Globus pallidus (tissue), 1 donor: ENCODE measurements around the gene RRM1.
A peak's percentile ranks its signal among the peaks of the same experiment; 100 is the strongest.
"Not testable (repeated sequence)": the region's sequence is repeated elsewhere in the genome, so short reads cannot be mapped to it uniquely, and the experiment has no call there.

Experiments used
- DNase-seq: peaks from one replicate; pipeline ENCODE4 v3.0.0-alpha.2; 2015; ENCODE audit warnings: low spot score

Gene RRM1

DNA sequence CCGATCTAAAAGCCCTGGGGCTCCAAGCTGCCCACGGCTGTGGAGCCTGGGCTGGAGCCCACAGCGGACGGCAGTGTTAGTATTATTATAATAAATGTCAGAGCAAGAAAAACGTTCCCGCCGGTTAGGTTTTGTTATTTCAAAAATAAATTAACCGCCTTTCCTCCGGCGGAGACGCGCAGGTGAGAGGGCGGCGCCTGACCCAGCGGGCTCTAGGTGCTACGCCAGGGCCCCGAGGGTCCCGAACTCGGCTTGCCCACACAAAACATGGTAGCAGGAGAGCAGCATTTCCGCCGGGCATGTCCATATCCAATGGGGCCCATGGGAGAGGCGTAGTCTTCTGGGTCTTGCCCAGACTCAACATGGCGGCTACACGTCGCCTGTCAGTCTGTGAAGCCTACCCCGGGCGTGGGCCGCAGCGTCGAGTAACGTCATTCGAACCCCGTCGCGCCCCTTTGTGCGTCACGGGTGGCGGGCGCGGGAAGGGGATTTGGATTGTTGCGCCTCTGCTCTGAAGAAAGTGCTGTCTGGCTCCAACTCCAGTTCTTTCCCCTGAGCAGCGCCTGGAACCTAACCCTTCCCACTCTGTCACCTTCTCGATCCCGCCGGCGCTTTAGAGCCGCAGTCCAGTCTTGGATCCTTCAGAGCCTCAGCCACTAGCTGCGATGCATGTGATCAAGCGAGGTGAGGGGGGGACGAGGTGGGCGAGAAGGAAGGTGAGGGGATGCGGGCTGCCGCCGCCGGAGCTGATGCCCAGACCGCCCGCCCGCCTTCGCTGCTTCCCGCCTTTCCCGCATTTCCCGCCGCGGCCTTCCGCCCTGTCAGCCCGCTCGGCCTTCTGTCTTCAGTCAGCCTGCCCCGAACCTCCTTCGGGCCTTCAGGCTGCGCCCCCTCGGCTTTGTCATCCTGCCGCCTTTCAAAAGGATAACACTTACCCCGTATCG is at the start of gene RRM1:
Gene RRM1, plus strand, starts transcription at position 452 of the 944 bp plus-strand sequence. Its CDS starts 214 bp downstream, at position 666.
- DNase-seq = peak; percentile 97

DNA sequence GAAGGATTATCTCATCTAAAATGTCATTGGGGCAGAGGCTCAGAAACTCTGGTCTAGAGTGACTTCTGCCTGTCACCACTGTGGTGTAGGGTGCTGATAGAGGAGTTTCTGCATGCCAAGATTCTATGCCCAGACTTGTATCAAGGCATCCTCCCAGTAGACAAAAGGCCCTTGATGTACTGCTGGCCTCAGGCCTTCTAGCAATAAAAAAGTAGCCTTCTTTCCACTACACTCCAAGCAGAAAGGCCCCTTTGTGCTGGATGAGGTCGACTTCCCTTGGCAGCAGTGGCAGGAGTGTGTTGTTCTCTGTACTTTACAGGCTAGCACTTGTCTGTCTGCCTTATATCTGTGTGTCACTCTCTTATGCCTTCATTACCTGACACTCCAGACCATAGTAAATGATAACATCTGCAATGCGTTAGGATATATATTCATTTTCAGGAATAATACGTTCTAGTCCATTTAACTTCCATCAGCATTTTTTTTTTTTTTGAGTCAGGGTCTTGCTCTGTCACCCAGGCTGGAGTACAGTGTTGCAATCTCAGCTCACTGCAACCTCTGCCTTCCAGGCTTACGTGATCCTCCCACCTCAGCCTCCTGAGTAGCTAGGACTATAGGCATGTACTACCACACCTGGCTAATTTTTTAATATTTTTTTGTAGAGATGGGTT is 49.5 kb upstream of the RRM1 start:
- DNase-seq = peak; percentile 95

DNA sequence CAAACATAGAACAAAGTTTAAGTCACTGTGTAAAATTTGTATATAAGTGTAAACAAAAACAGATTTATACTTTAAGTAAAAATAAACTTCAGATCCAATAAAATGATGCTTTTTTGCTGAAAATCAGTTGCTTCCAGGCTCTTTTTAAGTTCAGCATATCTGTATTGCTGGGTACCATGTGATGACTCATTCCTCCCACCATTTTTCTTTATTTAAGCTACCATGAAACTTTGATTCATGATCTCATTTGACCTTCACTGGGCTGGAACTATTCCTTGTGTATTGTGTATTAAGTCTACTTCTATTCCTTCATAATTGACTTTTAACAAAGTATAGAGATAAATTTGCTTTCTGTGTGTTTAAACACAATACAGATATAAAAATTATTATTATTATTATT is 46.3 kb upstream of the RRM1 start:
- DNase-seq = no peak

GRCh38 chr11:4049006-4049405 is 45.6 kb upstream of the RRM1 start:
- no peak for DNase-seq

- no peak for DNase-seq
These were observed 44.5 kb upstream of the RRM1 start for GRCh38 chr11:4050138-4050537.

GRCh38 chr11:4053200-4053599 is 41.4 kb upstream of the RRM1 start:
- not testable (repeated sequence) for DNase-seq

- DNase-seq = no peak
These were observed 40.0 kb upstream of the RRM1 start for GRCh38 chr11:4054643-4055042.

GRCh38 chr11:4059424-4059823 is 35.2 kb upstream of the RRM1 start:
- DNase-seq = no peak

DNA sequence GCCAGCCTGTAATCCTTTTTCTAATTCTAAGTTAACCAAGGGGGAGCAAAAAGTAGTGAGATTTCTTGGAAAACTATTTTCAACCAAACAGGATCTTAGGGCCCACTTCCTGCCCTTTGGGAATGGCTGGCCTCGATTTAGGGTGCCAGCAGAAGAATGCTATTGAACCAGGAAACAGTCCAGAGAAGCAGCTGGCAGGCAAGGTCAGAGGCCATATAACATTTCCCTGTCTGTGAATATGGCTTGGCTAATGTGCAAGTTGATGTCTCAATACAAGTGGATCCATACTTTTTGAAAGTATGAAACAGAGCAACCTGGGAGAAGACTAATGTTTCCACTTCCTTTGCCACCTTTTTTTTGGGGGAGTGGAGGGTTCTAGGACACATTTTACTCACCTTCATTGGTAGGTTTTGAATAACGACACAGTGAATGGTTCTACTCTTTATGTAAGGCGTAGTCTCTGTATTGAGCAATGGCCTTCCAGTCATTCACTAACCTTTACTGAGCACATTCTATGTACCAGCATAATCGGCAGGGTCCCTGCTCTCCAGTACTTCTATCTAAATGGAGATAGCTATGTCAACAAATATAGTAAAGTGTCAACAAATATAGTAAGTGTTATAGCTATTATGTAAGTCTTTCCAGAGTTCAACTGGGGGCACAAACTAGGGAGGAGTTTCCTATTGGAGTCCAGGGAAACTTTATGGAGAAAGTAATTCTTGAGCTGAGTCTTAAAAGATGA is 34.2 kb upstream of the RRM1 start:
- DNase-seq = no peak

GRCh38 chr11:4061700-4062099 is 32.9 kb upstream of the RRM1 start:
- no peak for DNase-seq

GRCh38 chr11:4063348-4063747 is 31.3 kb upstream of the RRM1 start:
- no peak for DNase-seq

- DNase-seq = no peak
These were observed 30.2 kb upstream of the RRM1 start for GRCh38 chr11:4064278-4064955.

DNA sequence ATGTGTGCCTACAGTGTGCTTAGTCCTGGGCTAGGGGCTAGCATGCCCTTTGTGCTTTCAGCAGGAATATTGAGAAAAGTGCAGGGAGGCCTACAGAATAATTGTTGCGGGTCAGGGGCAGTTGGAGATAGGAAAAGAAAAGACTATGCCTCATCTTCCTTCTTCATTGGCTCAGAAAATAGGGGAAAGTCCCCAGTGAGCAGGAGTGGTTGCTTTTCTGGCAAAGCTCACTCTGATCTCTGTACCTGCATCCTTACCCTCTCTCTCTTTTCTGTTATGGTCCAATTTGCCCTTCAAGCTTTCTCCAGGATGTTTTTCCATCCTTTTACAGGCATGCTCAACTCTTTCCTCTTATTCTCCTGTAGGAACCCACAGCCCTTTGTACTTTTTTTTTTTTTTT is 29.5 kb upstream of the RRM1 start:
- no peak for DNase-seq

DNA sequence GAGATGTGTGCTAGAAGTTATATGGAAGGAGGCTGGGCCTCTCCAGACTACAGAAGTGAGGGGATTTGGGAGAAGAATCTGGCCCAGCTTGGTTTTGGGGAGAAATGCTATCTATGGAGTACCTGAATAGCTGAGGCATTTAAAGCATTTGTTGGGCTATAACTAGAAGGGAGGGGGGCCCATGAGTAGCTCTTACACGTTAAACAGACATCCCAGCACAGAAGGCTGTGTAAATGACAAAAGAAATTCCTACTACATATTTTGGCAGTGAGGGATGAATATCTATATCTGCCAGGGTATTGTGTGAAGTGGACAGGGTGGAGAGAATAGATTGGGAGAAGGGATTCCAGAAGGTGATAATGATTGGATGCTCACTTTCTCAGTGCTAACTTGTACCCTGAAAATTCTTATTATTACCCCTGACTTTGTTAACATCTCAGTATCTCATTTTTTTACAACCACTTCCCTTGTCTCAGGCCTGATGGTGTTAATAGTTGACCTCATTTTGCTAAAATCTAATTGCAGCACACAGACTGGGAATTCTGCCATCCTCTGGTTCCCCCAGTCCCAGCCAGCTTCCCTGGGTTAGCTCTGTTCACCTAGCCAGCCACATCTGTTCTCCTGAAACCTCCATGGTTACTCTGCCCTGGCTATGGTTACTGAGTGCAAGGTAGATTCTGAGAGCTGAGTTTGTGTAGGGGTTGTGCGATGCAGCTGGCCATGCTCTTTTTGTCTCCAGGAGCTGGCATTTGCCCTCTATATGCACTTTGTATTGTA is 28.8 kb upstream of the RRM1 start:
- no peak for DNase-seq

DNA sequence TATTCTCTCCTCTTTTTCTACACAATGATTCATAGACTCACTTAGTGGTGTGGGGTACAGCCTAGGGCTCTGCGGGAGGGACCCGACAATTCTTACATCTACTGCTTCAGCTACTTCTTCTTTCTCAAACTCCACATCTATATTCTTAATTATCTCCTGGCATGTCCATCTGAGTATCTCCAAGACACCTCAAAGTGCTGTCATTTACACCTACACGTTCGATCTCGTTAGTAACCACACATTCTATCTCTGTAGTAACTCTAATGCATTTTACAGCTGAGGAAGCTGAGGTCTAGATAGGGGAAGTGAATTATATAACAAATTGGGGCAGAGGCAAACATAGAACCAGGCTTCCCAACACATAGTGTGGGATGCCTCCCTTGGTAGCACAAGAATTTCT is 27.7 kb upstream of the RRM1 start:
- DNase-seq = no peak

- no peak for DNase-seq
These were observed 25.6 kb upstream of the RRM1 start for GRCh38 chr11:4068962-4069361.

DNA sequence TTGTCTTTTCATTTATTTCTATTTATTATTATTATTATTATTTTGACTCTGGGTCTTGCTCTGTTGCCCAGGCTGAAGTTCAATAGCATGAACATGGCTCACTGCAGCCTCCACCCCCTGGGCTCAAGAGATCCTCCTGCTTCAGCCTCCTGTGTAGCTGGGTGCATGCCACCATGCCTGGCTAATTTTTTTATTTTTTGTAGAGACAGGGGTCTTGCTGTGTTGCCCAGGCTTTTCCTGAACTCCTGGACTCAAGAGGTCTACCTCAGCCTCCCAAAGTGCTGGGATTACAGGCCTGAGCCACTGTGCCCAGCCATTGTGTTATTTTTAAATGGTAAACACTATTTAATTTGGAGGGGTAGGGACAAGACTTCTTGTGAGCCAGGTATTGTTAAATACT is 23.3 kb upstream of the RRM1 start:
- no peak for DNase-seq

DNA sequence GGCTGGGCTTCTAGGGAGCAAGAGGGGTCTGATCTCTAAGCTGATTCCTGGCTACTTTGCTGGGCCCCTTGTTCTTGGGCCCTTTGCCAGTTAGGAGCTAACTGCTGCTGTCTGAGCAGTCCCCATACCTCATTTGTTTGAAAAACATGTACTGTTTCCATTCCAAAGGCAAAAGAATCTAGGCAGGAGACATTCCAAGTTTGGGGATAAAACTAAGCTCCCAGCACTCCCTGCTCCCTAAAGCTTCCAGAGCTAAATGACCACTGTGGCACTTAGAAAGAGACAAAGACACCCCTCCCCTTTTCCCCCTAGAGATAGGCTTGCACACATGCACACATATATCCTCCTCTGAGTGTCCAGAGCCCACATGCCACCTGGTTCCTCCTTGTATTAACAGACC is 22.7 kb upstream of the RRM1 start:
- no peak for DNase-seq

GRCh38 chr11:4072668-4073285 is 21.8 kb upstream of the RRM1 start:
- peak; percentile 81 for DNase-seq

GRCh38 chr11:4074266-4074665 is 20.3 kb upstream of the RRM1 start:
- no peak for DNase-seq

DNA sequence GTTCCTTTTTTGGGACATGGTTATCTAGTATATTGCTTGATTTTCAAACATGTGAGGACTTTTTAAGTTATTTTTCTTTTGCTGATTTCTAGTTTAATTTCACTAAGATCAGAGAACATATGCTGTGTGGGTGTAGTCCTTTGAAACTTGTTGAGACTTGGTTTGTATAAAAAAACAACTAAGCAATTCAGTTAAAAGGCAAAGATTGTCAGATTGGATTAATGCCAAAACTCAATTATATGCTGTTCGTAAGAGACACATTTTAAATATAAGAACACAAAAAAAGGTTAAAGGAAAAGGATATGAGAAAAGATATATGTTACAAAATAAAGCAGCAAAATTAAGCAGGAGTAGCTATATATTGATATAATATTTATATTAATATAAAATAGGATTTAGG is 17.8 kb upstream of the RRM1 start:
- no peak for DNase-seq
